HS-27A (cell line): ENCODE data around the gene GIMAP6.
"Not testable (repeated sequence)": the region's sequence is repeated elsewhere in the genome, so short reads cannot be mapped to it uniquely, and the experiment has no call there.

Experiments used
- DNase-seq: peaks from one replicate; pipeline ENCODE4 v3.0.0-alpha.2; 2012; ENCODE audit warnings: low read depth, missing footprints

GIMAP6 gene

DNA sequence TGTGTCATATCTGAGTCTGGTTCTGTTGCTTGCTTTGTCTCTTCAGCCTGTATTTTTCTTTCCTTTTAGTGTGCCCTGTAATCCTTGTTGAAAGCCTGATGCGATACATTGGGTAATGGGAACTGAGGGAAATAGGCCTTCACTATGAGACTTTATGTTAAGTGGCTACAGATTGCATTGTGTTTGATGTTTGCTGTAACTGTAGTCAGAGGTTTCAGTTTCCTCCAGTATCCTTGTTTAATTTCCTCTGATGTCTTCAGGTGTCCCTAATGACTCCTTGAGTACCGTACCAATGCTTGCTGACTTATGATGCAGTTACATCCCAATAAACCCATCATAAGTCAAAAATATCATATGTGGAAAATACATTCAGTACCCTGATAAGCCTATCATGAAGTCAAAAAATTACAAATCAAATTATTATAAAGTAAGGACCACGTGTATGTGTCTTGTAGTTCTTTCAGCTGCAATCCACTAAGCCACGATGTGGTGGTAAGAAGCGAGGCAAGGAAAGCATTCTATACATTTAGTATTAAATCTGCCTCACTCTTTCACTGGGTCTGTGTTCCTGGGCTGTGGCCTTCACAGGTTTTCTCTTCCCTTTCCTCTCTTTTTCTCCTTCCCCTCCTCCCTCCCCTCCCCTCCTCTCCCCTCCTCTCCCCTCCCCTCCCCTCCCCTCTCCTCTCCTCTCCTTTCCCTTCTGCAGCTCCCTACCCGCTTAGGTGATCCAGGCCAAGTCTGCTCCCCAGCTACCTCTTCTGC, 13.3 kb upstream of the GIMAP6 start:
- DNase-seq, result no peak

GRCh38 chr7:150642926-150643325, 10.7 kb upstream of the GIMAP6 start:
- DNase-seq, result no peak

GRCh38 chr7:150641854-150642253, 9.7 kb upstream of the GIMAP6 start:
- DNase-seq, result no peak

DNA sequence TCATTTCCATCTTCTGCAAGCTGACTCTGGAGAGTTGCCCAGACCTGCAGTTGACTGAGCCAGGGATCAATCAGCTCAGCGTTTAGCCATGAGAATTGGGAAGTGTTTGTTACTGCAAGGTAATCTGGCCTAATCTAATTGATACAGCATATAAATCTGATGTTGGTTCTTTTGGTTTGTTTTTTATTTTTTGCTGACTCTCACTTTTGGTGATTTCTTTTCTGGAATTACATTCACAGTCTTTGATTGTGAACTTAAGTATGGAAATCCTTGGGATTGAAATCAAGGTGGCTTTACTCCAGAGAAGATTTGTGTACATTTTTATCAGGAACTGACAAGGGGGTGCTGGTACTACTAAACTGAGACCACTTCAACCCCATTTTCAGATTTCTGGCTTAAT, 1.7 kb upstream of the GIMAP6 start:
- no peak for DNase-seq

DNA sequence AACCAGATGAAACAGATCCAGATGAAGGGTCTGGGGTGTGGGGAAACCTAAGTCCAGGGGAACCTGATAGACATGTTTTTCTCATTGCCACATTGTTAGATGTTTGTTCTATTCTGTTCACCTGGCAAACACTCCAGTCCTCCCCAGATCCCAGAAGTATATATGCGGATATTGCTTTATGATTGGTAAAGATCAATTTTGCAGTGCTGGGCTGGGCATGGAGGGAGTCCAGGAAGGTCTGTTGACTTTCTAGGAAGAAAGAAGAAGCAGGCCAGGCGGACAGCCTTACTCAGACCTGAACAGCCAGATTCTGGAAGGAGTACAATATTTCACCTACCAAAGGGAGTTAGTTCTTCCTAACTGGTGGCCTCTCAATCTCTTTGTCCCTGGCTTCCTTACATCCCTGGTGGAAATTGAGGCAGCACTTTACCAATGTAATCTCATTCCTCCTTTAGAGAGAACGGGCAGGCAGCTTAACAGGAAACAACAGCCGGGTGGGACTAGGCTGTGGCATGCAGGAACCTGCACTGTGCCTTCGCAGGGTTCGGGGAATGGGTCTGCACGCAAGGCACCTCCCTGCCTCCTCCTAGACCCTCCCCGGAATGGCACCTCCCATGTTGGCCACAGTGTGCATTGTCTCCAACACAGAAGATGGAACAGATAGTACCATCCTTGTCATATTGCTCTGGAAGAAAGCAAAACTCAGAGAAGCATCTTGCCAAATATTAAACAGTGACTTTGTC, 930 bp downstream of the GIMAP6 start:
- no peak for DNase-seq

DNA sequence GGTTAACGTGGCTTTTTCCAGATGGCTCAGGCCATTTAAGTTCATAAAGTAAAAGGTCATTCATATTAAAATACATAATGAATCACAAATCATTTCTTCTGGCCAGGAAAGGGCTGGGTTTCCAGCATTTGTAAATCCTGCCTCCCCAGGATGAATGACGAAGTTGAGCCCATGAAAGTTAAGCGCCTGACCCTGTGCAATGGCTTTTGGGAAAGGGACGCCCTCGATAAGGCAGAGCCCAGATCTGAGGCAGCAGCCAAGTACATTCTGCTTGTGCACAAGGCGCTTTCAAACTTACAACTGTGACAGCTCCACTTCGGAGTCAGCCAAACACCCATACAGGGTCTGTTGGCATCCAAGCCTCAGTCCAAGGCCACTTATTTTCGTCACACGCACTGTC, 2.8 kb downstream of the GIMAP6 start:
- no peak for DNase-seq

DNA sequence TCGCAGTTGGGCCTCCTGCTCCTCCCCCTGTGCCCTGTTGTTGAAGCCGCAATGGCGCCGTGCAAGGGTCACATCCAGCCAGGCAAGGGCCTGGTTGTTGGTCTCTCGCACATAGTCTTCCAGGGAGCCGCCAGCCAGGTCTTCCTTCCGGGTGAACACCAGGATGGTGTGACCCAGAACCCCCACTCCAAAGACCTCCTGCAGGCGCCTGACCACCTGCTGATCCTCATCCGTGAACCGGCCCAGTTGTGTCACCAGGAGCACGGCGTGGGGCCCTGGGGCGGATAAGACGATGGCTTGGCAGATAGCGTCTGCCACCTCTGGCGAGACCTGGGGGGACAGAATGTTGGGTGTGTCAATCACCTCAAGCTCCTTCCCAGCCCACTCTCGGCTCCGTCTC, 4.2 kb downstream of the GIMAP6 start:
- DNase-seq, result no peak

- no peak for DNase-seq
Measured at GRCh38 chr7:150626696-150627095, 5.5 kb downstream of the GIMAP6 start.

DNA sequence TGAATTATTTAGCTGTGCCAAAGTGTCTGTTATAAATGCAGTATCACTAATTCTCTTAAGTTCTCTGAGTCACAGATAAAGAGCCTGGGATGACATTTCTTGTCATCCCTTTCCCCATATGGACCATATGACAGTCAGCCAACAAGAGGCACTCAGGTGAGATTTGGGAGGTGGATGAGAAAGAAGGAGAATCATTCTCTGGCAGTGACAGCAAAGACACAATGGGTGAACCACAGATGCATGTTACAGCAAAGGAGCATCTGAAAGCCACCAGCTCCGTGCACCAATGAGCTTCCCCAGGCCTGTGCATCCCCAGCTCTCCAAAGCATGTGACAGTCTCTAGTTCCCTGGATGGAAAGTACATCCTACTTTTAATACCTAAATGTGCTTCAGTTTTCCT, 10.8 kb downstream of the GIMAP6 start:
- no peak for DNase-seq

DNA sequence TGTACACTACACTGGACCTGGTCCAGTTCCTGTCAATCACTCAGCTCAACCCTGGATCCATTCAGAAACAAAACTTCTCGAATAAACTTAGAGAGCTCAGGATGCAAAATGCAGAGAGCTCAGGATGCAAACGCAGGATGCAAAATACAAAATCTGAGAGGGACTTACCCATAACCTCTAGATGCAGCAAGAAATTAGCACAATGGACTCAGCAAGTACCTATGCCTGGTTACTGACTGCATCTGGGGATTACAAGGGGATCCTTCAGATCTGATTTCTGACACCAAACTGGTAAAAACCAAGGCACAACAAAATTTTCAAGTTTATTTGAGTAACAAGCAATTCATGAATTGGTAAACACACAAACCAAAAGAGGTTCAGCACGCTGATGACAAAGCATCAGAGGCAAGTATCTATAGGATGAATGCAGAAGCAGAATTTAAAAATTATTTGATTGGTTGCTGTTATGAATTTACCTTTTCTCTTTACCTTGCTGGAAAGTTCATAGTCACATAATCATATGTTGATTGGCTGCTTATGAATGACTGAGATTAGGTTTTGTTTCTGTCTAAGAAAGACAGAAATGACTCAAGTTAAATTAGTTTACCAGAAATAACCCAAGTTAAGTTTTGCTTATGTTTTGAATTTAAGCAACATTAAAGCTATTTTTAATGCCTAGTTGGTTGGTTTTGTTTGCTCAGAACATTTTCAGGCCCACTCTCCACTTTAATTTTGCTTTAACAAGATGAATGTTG, 11.4 kb downstream of the GIMAP6 start:
- DNase-seq, result no peak

DNA sequence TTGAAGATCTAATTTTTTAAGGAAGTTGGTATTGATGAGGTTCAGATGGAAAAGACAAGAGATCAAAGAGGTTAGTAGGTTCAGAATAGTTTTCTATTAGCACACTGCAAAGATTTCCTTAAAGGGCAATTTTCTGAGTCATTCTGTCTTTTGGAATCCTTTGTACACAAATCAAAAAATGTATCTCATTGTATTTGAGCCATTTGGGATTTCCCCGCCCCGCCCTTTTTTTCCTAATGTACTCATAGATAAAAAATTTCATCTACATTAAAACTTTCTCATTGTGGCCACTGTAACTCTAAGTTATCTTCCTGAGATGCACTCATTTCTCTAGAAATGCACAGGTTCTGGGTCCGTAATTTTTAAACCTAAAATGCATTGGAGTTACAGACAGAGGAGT, 12.1 kb downstream of the GIMAP6 start:
- DNase-seq, result no peak

GRCh38 chr7:150615221-150615755, 16.9 kb downstream of the GIMAP6 start:
- not testable (repeated sequence) for DNase-seq

- DNase-seq, result not testable (repeated sequence)
Measured at GRCh38 chr7:150614426-150614825, 17.8 kb downstream of the GIMAP6 start.

GRCh38 chr7:150613880-150614279, 18.3 kb downstream of the GIMAP6 start:
- DNase-seq, result no peak

GRCh38 chr7:150612925-150613324, 19.3 kb downstream of the GIMAP6 start:
- no peak for DNase-seq

GRCh38 chr7:150610233-150610632, 22.0 kb downstream of the GIMAP6 start:
- no peak for DNase-seq

GRCh38 chr7:150603600-150603999, 28.6 kb downstream of the GIMAP6 start:
- DNase-seq, result not testable (repeated sequence)

GRCh38 chr7:150595361-150595760, 36.8 kb downstream of the GIMAP6 start:
- DNase-seq, result no peak

GRCh38 chr7:150594805-150595204, 37.4 kb downstream of the GIMAP6 start:
- no peak for DNase-seq

DNA sequence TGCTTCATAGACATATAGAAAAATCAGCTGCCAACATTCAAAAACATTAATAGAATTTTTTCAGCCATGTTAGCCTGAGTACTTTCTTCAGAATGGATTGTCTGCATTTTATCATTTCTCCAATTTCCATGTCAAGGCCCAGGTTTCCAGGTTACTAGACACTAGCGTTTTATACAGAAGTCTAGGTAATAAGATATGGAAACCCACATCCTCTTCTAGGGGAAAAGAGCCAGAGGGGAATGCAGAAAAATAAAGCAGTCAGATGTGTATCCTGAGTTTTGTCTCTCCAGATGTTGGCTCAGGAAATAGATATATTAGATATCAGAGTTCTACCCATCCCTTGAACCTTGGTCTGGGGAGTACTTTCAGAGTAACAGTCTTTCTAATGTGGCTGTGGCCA, 44.6 kb downstream of the GIMAP6 start:
- no peak for DNase-seq

- DNase-seq, result no peak
Measured at GRCh38 chr7:150586785-150587152, 45.4 kb downstream of the GIMAP6 start.

DNA sequence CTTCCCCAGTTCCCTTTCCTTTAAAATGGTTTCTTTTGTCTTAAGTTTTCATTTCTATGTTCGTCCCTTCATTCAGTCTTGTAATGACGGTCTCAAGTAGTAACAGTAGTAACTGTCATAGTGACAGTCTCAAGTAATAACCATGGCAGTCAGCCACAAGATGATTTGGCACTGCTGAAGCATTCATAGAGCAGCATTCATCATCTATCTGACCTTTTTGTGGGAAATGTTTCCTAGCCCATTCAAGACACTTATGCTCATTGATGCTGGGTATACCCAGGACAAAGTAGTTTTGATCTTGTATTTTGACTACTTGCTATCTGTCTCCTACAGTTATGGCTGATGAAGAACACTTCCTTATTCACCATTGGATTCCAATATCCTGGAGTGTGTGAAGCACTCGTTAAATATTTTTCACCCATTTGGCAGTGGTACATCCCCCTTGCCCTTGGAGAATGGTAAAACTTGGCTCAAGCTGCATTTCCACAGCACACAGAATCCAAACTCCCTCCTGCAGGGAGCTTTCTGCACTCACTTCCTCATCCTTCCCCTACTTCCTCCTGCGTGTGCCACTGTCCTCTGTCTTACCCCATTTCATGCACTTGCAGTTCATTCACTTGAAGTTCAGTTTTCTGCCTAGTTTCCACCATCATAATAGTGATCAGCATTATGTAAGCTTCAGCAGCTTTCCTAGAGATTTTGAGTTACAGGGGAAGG, 46.0 kb downstream of the GIMAP6 start:
- no peak for DNase-seq
